HG03565 (cell line): ENCODE measurements around the gene CMTM3.
"Not testable (repeated sequence)": the region's sequence is repeated elsewhere in the genome, so short reads cannot be mapped to it uniquely, and the experiment has no call there.

Experiments used
- ATAC-seq: cut with Tn5 transposase; IDR thresholded peaks from one replicate; pipeline ENCODE4 v1.9.1; 2021; ENCODE audit warnings: mild to moderate bottlenecking, moderate library complexity; ENCODE audit not compliant: unreplicated experiment

Gene CMTM3

DNA sequence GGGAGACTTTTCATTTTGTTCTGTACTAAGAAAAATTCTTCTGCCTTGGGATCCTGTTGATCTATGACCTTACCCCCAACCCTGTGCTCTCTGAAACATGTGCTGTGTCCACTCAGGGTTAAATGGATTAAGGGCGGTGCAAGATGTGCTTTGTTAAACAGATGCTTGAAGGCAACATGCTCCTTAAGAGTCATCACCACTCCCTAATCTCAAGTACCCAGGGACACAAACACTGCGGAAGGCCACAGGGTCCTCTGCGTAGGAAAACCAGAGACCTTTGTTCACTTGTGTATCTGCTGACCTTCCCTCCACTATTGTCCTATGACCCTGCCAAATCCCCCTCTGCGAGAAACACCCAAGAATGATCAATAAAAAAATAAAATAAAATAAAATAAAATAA is 27.1 kb downstream of the CMTM3 start:
- not testable (repeated sequence) for ATAC-seq

DNA sequence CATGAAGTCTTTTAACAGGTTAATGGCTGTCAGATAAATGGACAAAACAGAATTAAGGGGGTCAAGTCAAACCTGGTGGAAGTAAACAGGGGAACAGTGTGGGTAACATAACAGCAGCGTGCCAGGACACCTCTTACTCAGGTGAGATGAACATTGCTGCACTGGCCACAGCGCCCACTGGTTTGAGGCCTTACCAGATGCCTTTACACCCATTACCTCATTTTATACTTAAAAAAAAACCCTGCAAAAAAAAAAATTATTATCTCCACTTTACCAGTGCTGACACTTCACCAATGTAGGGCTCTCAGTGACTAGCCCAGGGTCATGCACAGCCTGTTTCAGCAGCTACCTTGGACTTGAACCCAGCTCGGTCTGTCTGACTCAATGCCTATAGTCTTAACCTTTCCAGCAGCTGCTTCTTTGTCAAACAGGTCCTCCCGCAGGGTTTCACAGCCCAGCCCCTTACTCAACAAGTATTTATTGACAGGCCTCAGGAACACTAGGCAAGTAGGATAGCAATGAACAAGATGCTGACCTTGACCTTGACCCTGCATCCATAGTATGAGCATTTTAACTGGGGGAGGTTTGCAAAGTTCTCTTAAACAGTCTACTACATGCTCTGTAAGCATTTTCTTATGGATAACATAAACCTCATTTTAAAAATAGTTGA is 30.2 kb downstream of the CMTM3 start:
- ATAC-seq: no peak

DNA sequence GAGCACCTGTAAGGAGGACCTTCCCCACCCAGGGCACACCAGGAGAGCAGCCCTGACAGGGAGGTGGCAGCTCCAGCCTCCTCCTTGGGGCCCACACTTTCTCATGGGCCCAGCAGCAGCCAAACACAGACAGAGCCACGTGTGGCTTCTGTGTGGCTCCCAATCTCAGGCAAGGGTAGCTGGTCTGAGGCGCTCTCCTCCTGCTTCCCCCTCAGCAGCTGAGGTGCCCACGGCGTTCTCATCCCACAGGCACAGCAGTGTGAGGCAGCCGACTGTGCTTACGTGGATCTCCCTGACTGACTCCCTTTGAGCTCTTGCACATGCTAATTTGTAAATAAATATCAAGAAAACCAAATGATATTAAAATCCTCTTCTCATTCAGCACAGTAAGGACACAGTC is 30.9 kb downstream of the CMTM3 start:
- no peak for ATAC-seq

DNA sequence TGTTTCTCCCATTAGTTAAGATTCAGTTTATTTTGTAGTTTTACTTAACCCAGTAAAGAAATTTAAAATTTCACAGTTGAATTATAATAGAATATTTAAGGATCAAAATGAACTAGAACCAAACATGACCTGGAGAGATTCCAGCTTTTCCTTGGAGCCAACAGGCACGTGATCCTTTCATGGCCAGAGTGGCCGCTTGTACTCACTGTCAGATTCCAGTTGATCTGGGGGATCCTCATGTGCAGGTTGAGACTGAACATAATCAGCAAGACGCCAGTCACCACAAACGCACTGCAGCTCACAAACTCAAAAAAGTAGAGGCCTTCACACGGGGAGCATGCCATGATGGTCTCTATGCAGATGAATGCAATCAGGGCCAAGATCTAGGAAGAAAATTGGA is 31.7 kb downstream of the CMTM3 start:
- no peak for ATAC-seq

DNA sequence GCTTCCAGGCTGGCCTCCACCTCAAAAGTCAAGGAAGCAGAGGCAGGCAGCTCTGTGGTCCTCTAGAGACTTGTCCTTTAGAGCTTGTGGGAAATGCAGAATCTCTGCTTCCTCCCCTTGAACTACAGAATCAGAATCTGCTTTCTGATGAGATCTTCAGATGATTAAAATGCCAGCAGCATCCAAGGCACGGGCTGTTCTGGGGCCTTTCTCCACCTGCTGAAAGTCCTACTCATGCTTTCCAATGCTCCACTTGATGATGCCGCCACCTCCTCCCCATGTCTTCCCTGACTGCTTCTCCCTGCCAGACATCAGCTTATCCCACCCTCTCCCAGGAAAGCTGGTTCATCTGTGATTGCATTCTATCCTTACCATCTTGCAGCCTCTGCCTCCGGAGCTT is 33.3 kb downstream of the CMTM3 start:
- ATAC-seq: no peak

DNA sequence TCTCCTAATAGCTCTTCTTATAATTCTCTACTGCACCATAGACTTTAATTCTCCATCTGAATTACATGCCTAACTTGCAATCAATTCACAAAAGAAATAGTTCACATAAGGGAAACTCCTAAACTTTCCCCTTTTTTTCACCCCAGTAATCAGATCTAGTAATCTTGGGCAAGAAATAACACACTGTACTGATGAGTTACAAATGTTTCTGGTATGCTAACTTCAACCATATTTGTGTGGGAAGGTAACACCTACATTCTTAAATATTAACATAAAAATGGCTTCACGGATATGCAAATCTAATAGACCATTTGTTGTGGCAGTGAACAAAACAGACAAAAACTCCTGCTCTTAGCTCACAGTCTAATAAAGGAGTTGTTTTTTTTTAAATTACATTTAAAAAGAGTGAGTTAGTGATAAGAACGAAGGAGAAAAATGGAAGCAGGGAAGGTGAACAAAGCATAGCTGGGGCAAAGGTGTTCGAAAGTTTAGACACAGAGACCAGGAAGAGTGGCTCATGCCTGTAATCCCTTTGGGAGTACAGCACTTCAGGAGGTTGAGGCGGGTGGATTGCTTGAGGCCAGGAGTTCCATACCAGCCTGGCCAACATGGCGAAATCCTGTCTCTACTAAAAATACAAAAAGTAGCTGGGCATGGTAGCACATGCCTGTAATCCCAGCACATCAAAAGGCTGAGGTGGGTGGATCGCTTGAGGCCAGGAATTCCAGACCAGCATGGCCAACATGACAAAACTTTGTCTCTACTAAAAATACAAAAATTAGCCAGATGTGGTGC is 34.8 kb downstream of the CMTM3 start:
- ATAC-seq: no peak

DNA sequence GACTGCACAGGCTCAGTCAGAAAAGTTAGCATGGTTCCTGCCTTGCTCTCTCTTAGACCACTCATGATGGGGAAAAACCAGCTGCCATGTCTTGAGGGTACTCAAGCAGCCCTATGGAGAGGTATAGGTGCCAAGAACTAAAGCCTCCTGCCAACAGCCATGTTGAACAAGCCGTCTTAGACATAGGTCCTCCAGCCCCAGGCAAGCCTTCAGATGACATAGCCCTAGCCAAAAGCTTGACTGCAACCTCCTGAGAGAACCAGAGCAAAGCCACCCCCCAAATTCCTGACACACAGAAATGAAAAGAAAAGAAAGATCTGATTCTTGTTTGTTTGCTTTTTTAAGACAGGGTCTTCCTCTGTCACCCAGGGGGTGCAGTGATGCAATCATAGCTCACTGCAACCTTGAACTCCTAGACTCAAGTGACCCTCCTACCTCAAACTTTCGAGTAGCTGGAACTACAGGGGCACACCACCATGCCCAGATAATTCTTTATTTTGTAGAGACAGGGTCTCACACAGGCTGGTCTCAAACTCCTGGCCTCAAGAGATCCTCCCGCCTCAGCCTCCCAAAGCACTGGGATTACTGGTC is 36.3 kb downstream of the CMTM3 start:
- ATAC-seq: no peak

DNA sequence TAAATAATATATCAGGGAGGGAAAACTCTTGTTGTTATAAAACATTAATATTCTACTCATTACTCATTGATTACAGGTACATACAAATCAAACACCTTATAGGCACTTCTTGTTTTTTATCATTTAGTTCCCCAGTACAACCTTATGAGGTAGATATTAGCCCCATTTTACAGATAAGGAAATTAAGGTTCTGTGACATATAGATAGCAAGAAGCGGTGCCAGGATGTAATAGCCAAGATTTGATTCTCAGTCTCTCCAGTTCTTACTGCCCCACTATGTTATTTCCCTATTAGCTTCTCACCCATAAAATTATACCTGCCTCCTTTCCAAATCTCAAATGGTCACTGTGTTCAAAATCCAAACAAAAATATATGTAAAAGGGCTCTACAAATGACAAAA is 36.9 kb downstream of the CMTM3 start:
- no peak for ATAC-seq

DNA sequence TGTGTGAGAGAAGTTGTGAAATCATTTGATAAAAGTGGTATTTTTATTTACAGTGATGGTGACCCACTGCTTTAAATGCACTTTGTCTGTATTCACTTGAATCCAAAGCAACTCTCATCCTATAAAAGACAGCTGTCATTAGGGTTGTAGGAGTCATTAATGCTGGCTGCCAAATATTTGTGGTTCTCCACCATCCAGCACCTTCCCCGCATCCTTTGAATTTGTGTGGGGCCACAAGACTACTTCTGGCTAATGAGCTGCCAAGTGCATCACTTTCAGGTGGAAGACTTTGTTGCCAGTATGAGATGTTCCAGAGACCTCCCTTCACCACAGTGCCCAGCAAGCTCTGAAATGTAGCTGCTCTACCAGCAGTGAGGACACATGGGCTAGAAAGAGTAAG is 43.4 kb downstream of the CMTM3 start:
- no peak for ATAC-seq

DNA sequence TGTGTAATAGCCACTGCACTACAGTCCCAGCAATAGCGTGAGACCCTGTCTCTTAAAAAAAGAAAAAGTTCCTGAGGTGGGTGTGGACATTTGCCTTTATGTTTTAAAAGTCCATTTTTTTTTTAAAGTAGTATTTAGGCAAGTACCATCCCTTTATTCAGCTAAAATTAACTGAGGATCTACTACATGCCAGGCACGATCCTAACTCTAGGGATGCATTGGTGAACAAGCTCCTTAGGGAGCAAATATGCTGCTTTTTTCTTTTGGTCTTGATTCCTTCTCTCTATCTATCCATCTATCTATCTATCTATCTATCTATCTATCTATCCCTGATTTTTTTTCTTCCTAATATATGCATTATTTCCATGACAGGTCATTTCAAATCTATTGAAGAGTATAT is 44.7 kb downstream of the CMTM3 start:
- no peak for ATAC-seq

DNA sequence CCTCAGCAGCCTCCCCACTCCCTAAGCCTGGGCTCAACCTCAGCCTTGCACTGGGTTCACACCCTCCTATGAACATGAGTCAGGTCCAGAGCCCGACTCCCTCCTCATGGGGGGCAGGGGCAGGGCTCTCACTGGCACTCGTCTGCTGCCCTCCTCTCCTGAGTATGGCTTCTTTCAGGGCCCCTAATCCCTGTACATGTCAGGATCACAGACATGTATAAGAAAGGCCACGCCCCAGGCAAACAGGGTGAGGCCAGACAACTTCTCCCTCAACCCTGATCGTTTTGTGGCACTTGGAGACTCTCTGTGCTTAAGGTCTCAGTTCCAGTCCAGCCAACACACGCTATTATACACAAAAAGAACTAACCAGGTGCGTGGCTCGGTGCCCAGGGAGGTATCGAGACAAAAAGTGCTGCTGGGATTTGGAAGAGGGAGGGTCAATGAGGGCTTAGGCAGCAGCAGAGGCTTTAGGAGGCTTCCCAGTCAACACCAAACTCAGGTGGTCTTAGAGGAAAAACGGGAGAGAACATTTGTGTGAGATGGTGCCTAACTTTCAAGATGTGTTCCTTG is 45.2 kb downstream of the CMTM3 start:
- no peak for ATAC-seq

DNA sequence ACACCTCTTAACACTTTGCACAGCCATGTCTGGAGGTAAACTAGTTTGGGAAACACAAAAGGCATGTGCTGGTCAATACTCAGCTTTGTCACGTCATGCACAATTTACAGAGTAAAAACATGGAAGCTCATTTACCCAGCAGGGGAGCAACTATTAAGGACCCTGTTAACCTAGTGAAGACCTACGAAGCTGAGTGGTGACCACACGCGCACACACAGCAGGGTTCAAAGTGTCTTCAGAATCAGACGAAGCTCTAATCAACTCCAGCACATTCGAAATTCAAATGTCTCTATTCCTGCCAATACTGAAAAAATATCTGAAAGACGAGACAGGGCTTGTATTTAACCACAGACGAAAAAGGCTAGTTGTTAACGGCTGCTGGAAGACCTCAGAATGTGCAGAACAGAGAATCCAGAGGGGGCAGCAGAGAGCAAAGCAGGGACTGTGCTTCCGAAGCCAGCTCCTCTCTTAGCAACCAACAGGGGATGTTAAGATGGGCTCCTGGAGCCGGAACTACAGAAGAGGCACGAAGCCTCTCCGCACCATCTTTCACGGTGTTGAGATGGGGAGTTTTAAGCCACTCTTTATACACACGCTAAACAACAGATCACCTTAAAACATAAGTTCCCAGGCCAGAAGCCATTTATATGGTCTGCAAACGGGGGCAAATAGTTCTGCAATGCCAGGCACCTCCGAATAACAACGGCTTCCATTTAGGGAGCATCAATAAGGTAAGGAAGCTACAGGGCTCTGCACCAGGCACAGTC is 46.4 kb downstream of the CMTM3 start:
- ATAC-seq: peak; percentile 87

DNA sequence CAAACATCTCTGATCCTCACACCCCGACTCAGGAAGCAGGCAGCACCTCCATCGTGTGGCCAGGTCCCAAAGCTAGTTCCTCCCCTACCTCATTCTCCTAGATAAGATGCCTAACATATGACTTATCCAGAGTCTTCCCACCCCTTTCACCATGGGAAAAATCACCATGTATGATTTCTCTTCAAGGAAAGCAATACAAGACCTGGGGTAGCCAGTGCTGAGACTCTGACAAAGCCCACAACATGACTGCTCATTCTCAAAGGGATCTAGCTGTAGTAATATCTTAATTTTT is 46.9 kb downstream of the CMTM3 start:
- no peak for ATAC-seq

DNA sequence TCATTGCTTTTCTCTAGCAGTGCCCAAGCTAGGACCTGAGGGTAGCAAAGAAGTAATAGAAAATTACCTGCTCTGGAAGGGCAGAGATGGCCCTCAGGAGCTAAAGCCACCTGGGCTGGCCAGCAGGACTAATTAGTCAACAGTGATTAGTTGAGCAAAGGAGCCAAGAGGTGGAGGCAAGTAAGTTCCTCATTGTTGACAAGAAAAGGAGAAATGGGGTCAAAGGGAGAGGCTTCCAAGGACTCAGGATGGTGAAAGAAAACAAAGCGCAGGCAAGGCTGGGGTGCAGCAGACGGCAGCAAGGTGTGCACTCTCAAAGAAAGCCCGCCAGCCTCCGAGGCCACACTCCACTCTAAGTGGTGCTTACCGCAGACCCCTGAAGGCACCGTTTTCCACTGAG is 47.5 kb downstream of the CMTM3 start:
- ATAC-seq: no peak

DNA sequence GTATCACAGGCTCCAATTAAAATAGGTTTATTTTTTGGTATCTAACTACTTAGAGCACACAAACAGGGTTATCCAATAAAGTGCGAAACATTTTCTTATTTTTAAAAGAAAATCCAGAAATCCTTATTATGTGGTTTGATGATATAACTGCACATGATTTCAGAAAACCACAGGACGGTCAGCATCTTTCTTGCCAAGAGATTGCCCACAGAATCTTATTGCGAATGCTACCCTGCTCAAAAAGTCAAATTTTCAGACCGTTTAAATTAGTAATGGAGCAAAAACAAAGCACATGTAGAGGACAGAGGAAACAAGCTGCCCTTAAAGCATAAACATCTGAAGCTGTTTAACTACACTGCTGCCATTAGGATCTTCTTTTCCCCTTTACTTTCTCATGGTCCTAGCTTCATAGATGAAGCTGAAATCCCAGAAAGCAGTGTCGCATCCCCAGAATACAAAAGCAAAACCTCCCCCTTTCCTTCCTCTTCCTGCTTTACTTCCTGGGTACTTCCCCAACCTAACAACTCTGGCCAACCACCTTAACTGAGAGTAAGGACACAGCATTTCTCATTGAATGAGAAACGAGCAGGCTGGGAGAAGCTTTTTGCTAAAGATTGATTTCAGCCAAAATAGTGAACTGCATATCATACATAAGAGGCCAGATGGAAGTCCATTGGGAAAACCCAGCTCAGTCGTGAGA is 48.3 kb downstream of the CMTM3 start:
- no peak for ATAC-seq

DNA sequence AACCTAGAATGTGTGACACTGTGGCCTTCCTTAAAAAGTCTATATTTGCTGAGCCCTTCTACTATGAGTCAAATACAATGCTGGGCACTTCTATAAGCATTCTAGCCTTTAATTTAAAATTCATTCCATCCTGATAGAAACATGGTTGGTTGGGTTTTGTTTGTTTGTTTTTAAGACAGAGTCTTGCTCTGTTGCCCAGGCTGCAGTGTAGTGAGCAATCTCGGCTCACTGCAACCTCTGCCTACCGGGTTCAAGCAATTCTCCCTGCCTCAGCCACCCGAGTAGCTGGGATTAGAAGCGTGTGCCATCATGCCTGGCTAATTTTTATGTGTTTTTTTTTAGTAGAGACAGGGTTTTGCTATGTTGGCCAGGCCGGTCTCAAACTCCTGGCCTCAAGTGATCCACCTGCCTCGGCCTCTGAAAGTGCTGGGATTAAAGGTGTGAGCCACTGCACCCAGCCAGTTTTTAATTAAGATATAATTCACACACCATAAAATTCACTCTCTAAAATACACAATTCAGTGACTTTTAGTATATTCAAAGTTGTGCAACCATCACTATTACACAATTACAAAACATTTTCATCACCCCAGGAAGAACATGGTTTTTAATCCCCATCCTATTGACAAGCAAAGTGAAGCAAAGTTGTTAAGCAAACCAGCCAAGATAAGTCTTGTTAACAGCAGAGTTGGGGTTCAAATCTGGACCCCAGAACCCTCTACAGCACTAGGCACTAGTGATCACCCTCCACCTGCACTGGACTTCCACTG is 49.3 kb downstream of the CMTM3 start:
- ATAC-seq: no peak

DNA sequence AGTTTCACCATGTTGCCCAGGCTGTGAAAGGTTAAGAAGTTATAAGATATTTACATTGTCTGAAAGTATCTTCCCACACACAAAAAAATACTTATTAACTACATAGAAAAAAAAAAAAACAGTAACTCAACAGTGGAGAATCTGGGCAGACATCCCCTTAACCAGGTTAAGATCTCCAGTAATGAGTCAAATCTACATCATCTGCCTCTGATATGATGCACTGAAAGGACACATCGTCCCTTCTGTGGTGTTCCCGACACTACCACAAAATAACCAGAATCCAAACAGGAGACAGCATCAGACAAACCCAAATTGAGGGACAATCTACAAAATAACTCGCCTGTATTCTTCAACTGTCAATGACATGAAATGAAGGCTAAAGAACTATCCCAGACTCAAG is 52.0 kb downstream of the CMTM3 start:
- no peak for ATAC-seq

DNA sequence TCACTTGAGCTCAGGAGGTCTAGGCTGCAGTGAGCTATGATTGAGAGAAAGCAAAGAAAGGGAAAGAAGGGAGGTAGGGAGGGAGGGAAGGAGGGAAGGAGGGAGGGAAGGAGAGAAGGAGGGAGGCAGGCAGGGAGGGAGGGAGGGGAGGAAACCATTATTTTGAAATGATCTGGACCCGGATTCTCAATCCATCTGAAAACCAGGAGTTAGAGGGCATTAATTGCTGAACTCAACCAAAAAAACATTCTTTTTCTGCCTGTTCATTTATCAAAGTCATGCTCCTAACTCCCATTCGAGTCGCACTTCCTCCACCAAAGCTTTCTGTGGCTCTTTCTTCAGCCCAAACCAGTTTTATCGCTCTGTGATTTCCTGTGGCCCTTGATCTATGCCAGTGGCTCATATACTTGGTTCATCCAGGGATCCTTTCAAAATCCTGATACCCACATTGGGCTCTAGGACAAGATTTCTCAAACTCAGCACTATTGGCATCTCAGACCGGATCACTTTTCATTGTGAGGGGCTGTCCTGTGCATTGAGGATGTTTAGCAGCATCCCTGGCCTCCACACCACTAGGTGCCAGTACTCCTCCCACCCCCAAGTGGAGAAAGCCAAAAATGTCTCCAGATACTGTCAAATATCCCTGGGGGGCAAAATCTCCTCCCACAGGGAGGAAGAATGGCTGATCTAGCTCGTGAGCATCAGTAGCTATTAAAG is 53.8 kb downstream of the CMTM3 start:
- ATAC-seq: no peak

DNA sequence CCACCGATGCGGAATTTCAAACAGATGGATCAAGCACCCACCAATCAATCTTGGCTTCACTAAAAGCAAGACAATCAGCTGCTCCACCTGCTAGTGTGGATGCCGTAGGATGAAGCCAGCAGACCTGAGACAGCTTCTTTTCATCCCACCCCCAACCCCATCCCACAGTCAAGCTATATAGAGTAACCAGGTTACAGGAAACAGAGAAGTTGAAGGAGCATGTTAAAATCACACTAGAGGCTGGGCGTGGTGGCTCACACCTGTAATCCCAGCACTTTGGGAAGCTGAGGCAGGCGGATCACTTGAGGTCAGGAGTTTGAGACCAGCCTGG is 54.3 kb downstream of the CMTM3 start:
- no peak for ATAC-seq
